ENCODE results near the gene CCDC102A.

DNA sequence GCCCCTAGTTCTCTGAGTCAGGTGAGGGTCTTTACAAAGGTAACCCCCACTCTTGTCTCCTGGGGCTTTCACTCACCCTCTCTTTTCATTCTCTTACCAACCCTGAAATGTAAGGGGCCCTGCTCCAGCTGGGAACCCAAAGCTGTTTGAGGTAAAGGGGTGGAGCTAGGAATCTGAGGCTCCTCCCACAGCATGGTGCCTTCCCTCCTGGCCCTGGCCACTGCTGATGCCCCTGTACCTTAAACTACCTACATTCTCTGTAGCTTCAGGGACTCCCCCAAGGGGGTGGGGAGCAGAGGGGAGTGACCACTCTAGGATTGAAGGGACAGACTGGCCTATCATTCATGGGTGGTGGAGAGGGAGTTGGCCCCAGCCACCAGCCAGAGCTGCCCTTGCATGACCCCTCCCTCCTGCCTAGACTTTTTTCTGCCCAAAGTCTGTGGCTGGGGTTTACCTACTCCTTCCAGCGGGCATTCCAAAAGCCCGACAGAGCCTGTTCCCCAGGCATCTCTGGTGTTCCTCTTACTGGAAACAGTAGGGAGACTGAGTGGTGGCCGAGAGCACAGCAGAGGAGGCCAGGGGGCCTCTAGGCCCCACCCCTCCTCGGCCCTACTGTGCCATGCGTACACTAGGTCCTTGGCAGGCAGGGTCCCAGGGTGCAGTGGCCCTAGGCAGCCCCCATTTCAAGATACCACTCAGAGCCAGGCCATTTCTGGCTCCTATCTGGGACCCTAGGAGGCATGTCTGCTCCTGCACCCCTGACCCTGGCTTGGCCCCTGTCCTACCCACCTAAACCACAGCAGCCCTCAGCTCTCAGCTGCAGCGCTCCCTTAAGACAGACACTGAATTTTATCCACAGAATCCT, 59.6 kb downstream of the CCDC102A start:
- no peak for TF ChIP-seq POLR2A (IDR thresholded peaks at IDR 0.05)
- TF ChIP-seq, protein P1, sequence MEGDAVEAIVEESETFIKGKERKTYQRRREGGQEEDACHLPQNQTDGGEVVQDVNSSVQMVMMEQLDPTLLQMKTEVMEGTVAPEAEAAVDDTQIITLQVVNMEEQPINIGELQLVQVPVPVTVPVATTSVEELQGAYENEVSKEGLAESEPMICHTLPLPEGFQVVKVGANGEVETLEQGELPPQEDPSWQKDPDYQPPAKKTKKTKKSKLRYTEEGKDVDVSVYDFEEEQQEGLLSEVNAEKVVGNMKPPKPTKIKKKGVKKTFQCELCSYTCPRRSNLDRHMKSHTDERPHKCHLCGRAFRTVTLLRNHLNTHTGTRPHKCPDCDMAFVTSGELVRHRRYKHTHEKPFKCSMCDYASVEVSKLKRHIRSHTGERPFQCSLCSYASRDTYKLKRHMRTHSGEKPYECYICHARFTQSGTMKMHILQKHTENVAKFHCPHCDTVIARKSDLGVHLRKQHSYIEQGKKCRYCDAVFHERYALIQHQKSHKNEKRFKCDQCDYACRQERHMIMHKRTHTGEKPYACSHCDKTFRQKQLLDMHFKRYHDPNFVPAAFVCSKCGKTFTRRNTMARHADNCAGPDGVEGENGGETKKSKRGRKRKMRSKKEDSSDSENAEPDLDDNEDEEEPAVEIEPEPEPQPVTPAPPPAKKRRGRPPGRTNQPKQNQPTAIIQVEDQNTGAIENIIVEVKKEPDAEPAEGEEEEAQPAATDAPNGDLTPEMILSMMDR (IDR thresholded peaks at IDR 0.05): no peak

Measured in thyroid gland (tissue), 4 donors.